OCI-LY7 (cell line): ENCODE measurements around the gene STAT4.

Source experiments
- EZH2phosphoT487 ChIP-seq: fragments of 200-600 bp; sonication (generic); IDR thresholded peaks from 2 replicates; pipeline ENCODE4 v1.6.1; 2018; ENCODE audit warnings: low read depth, borderline replicate concordance, mild to moderate bottlenecking, mixed run types, antibody characterized with exemption, low read length, moderate library complexity, mixed read lengths
- TF ChIP-seq, protein P1 (sequence below): fragments of 200-600 bp; sonication (generic); conservative IDR thresholded peaks from 2 replicates; pipeline ENCODE4 v1.5.1; 2014; ENCODE audit warnings: mild to moderate bottlenecking, antibody characterized with exemption, low read length, moderate library complexity, mixed read lengths

- TF ChIP-seq, protein P1, sequence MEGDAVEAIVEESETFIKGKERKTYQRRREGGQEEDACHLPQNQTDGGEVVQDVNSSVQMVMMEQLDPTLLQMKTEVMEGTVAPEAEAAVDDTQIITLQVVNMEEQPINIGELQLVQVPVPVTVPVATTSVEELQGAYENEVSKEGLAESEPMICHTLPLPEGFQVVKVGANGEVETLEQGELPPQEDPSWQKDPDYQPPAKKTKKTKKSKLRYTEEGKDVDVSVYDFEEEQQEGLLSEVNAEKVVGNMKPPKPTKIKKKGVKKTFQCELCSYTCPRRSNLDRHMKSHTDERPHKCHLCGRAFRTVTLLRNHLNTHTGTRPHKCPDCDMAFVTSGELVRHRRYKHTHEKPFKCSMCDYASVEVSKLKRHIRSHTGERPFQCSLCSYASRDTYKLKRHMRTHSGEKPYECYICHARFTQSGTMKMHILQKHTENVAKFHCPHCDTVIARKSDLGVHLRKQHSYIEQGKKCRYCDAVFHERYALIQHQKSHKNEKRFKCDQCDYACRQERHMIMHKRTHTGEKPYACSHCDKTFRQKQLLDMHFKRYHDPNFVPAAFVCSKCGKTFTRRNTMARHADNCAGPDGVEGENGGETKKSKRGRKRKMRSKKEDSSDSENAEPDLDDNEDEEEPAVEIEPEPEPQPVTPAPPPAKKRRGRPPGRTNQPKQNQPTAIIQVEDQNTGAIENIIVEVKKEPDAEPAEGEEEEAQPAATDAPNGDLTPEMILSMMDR: no peak
- TF ChIP-seq EZH2phosphoT487: no peak
These were observed 135.6 kb downstream of the STAT4 start for GRCh38 chr2:191015239-191015638.
